D721Med (cell line): ENCODE results near the gene MFAP4.

Experiments used
- DNase-seq: peaks from one replicate; pipeline ENCODE4 v3.0.0; 2011; ENCODE audit warnings: low spot score; ENCODE audit not compliant: insufficient read length
- FAIRE-seq: peaks from 2 replicates; lab custom pipeline; 2011; peaks lifted over from hg19 to GRCh38; lab: Jason Lieb, UNC
- CTCF ChIP-seq: IDR thresholded peaks from 2 replicates; pipeline ENCODE4 v1.5.1; 2012; ENCODE audit warnings: mild to moderate bottlenecking, control low read depth; ENCODE audit not compliant: insufficient read depth; ENCODE audit errors: missing control alignments

MFAP4 gene

GRCh38 chr17:19414396-19415280 is 27.6 kb upstream of the MFAP4 start:
- FAIRE-seq = no peak

GRCh38 chr17:19413761-19414160 is 26.8 kb upstream of the MFAP4 start:
- TF ChIP-seq CTCF = no peak
- FAIRE-seq (no peak), DNase-seq (no peak)

More at GRCh38 chr17:19414396-19415280, 27.6 kb upstream of the MFAP4 start:
- DNase-seq = no peak
- TF ChIP-seq CTCF = no peak

- DNase-seq (no peak), FAIRE-seq (no peak)
- no peak for TF ChIP-seq CTCF
These were observed 26.0 kb upstream of the MFAP4 start for GRCh38 chr17:19412984-19413383.

GRCh38 chr17:19412510-19412909 is 25.5 kb upstream of the MFAP4 start:
- TF ChIP-seq CTCF = no peak
- no peak for FAIRE-seq
- DNase-seq = no peak

GRCh38 chr17:19411631-19412030 is 24.6 kb upstream of the MFAP4 start:
- peak; percentile 51 for DNase-seq
- no peak for FAIRE-seq
- no peak for TF ChIP-seq CTCF

- DNase-seq = no peak
- no peak for FAIRE-seq
These were observed 24.1 kb upstream of the MFAP4 start, which contains the start of gene RNF112 for GRCh38 chr17:19410875-19411620. TSS of gene RNF112 (plus strand) at chr17:19411232. CDS start at chr17:19411409, 177 bp downstream.

More at GRCh38 chr17:19410875-19411620, 24.1 kb upstream of the MFAP4 start, which contains the start of gene RNF112:
- TF ChIP-seq CTCF = no peak
